AG09309 (cell line): ENCODE results near the gene CNTN4.
"Not testable (repeated sequence)": the region's sequence is repeated elsewhere in the genome, so short reads cannot be mapped to it uniquely, and the experiment has no call there.

ENCODE experiments used
- DNase-seq: peaks from one replicate; pipeline ENCODE4 v3.0.0-alpha.2; 2010; ENCODE audit warnings: low read depth
- H3K4me3 ChIP-seq: 2 replicates; pipeline ENCODE4 v1.5.1; 2011; ENCODE audit warnings: mild to moderate bottlenecking, low read depth, low read length, moderate library complexity; ENCODE audit not compliant: control insufficient read depth
- TF ChIP-seq, protein P1 (sequence below): IDR thresholded peaks from 2 replicates; pipeline ENCODE4 v1.5.1; 2011; ENCODE audit warnings: mild to moderate bottlenecking, low read depth, low read length, inconsistent platforms; ENCODE audit not compliant: insufficient read depth, control insufficient read depth; ENCODE audit errors: missing control alignments

The CNTN4 gene

GRCh38 chr3:2525968-2526367, 427.3 kb downstream of the CNTN4 start:
- TF ChIP-seq, protein P1, sequence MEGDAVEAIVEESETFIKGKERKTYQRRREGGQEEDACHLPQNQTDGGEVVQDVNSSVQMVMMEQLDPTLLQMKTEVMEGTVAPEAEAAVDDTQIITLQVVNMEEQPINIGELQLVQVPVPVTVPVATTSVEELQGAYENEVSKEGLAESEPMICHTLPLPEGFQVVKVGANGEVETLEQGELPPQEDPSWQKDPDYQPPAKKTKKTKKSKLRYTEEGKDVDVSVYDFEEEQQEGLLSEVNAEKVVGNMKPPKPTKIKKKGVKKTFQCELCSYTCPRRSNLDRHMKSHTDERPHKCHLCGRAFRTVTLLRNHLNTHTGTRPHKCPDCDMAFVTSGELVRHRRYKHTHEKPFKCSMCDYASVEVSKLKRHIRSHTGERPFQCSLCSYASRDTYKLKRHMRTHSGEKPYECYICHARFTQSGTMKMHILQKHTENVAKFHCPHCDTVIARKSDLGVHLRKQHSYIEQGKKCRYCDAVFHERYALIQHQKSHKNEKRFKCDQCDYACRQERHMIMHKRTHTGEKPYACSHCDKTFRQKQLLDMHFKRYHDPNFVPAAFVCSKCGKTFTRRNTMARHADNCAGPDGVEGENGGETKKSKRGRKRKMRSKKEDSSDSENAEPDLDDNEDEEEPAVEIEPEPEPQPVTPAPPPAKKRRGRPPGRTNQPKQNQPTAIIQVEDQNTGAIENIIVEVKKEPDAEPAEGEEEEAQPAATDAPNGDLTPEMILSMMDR = no peak
- DNase-seq = no peak
- H3K4me3 ChIP-seq = no peak overlapping the region

DNA sequence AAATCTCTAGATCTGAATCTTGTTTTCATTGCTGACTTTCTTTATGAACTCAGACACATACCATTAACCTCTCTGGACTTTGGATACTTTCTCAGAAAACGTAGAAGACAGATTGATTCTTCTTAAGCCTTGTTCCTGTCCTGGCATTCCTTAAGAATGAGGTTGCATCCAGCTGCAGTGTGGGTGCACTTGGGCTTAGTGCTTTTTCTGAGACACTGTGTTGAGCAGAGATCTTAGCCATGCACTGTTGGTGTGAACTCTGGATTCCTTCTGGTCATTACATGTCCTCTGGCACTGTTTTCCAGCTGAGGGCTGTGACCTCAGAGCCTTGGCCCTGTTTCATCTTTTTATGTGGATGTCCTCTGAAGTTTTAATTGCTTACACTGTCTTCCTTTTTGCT, 428.3 kb downstream of the CNTN4 start:
- DNase-seq = no peak
- H3K4me3 ChIP-seq = no peak overlapping the region
- TF ChIP-seq, protein P1 = no peak

DNA sequence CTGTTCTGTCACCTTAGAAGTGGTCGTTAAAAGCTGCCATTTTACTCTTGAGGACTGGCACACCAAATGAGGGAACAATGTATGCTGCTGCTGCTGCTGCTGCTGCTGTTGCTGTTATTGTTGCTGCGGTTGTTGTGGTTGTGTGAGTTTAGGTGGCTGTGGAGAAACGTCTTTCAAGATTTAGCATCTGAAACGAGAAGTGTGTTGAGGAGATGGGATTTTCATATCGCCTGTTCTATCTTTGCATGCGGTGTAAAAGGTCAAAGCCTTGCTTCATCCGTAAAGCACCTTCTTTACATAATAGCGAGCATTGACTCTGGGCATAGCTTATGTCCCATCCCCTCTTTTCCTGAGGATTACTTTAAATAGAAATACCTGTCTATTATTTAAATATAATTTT, 428.7 kb downstream of the CNTN4 start:
- not testable (repeated sequence) for DNase-seq, H3K4me3 ChIP-seq

- DNase-seq, H3K4me3 ChIP-seq: not testable (repeated sequence)
Measured at GRCh38 chr3:2534767-2535166, 436.1 kb downstream of the CNTN4 start.

- TF ChIP-seq, protein P1 = no peak
- no peak overlapping the region for H3K4me3 ChIP-seq
- DNase-seq = no peak
Measured at GRCh38 chr3:2535206-2535605, 436.5 kb downstream of the CNTN4 start.

GRCh38 chr3:2536575-2536974, 437.9 kb downstream of the CNTN4 start:
- DNase-seq = no peak
- TF ChIP-seq, protein P1 = no peak
- no peak overlapping the region for H3K4me3 ChIP-seq

DNA sequence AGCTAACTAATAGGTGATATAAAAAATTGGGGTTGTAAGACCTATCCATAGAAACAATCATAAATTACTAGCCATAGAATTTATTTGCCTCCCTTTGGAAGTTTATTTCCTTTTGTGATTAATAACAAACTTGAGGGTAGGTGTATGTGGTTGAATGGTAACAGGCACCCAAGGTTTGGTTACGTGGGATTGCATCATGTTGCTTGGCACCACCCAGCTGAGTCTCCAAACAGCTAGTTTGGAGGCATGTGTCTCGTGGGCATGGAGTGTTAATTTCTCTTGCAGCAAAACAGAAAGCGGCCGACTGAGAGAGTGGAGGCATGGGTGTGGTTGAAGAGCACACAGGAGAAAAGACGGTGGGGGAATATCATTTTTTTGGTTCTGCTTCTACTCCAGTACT, 441.4 kb downstream of the CNTN4 start:
- no peak for DNase-seq
- no peak overlapping the region for H3K4me3 ChIP-seq
- TF ChIP-seq, protein P1 = no peak

- TF ChIP-seq, protein P1 = no peak
- no peak overlapping the region for H3K4me3 ChIP-seq
- no peak for DNase-seq
Measured at GRCh38 chr3:2543247-2543646, 444.6 kb downstream of the CNTN4 start.
